Epidermal melanocyte (primary cell): ENCODE measurements around the gene XPR1.

Experiments used
- DNase-seq: peaks from one replicate; pipeline ENCODE4 v3.0.0; 2011; ENCODE audit warnings: low spot score; ENCODE audit not compliant: insufficient read length

Gene XPR1

GRCh38 chr1:180615493-180616290 is 16.1 kb upstream of the XPR1 start:
- DNase-seq, result no peak

DNA sequence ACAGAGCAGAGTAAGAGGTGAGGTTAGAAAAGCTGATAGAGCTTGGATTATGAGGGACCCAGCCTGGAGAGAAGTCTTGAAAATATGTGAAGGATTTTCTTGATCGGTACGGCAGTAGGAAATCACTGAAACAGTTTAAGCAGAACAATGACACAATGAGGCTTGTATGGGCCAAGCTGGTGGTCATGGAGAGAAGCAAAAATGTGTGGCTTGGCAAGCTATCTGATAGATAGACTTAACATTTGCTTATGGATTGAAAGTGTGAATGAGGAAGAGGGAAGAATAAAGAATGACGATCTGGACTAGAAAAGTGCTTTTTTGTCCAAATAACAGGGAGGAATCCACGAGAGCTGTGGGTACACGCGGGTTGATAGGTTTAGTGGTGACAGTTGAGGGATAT is 15.4 kb upstream of the XPR1 start:
- no peak for DNase-seq

DNA sequence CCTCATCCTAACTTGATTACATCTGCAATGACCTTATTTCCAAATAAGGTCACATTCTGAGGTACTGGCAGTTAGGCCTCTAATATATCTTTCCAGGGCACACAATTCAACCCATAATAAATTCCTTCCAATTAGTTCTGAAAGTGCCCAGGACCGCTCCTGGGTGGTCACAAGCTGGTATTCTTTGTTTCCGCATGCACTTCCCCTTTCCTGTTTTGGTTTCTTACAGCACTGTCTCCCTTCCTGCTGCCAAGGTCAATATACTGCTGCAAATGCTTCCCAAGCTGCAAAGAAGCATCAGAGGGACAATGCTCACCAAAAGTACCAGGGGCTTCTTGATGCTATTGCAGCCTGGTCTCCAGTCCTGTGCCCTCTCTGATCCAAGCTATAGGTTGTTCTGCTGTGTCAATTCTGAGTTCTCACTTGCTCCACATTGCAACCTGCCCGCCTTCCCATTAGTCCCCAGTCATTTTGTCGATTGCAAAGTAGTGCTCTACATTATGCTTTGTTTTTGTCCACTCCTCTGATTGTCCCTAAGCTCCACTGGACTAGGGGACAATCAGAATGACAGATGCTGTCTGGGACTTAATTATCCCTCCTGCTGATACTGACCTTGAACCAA is 13.9 kb upstream of the XPR1 start:
- DNase-seq, result no peak

DNA sequence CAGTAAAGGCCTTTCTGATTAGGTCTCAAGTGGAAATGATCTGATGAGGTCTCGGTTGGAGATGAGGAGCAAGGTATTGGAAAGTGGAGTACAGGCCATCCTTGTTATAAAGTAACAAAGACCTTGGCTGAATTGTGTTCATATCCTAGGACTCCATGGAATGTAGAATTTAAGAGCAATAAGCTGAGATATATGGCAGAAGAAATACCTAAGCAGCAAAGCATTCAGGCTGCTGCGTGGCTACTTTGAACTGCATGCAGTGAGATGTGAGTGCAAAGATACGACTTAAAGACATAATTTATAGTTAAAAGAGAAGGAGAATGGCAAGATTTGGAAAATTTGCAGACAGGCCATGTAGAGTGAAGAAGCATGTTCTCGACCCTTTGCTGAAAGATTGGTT is 11.2 kb upstream of the XPR1 start:
- DNase-seq, result no peak

DNA sequence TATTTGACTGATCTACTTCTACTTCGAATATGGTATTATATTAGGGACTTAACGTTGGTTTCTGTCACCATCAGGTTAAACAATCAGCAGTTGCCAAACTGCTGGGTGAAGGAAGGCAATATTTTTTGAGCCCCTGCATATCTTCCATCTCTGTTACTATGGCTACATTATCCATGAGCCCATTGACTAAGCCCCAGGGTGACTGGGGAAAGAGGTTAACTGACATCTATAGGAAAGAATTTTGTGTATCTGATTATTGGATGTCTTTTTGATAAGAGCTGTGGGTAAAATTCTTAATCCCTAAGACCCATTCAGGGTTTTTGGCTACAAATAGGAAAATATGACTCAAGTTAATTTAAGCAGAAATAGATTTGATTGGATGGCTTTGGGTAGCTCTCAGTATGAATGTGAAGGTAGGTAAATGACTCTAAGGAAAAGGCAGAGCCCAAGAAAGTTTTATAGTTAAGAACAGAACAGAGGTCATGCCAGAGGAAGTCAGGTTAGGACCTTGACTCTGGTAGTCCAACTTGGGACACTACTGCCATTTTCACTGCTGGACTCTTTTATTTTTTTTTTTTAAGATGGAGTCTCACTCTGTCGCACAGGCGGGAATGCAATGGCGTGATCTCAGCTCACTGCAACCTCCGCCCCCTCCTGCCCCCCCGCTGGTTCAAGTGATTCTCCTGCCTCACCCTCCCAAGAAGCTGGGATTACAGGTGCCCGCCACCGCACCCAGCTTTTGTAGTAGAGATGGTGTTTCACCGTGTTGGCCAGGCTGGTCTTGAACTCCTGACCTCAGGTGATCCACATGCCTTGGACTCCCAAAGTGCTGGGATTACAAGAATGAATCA is 8.9 kb upstream of the XPR1 start:
- no peak for DNase-seq

GRCh38 chr1:180623579-180624347 is 8.1 kb upstream of the XPR1 start:
- DNase-seq, result no peak

GRCh38 chr1:180626711-180627110 is 5.1 kb upstream of the XPR1 start:
- no peak for DNase-seq

DNA sequence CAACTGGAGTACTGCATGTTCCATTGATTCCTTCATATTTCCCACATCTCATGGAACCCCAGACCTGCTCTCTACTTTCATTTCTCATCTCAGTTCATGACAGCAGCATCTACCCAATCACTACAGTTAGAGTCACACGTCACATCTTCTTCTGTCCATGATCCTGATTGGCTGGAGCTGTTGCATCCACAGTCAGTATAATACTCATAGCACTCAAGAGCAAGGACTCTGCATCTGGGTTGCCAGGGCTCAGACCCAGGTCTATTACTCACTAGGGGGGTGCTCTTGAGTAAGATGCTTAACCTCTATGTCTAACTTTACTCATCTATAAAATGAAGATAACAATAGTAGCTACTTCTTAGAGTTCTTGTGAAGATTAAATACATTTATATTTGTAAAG is 4.4 kb upstream of the XPR1 start:
- DNase-seq, result no peak

- DNase-seq, result no peak
These were observed 3.2 kb upstream of the XPR1 start for GRCh38 chr1:180628646-180629045.

DNA sequence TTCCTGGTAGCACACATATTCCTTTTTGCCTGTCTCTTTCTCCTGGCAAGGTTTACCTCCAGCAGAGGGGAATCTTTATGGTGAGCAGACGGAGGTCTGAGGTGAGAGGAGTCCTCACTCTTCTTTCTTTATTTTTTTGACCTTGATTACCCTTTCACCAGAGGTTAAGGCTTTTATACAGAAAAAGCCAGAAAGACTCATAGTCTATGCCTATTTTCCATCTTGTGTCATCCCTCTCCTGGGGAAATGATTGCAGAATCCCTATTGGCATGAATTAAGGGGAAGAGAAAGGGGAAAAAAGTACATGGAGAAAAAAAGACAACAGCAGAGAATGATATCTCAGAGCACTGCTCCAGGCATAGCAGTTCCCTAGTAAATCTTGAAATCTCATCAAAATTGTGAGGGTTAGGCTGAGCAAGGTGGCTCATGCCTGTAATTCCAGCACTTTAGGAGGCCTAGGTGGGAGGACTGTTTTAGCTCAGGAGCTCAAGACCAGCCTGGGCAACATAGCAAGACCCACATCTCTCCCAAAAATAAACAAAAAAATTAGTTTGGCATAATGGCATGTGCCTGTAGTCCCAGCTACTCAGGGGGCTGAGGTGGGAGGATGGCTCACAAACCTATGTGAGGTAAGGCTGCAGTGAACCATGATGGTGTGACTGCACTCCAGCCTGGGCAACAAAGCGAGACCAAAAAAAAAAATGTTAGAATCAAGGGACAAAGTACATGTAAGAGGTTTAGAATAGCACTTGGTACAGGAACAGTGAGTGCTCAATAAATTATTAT is 1.2 kb upstream of the XPR1 start:
- DNase-seq, result no peak

DNA sequence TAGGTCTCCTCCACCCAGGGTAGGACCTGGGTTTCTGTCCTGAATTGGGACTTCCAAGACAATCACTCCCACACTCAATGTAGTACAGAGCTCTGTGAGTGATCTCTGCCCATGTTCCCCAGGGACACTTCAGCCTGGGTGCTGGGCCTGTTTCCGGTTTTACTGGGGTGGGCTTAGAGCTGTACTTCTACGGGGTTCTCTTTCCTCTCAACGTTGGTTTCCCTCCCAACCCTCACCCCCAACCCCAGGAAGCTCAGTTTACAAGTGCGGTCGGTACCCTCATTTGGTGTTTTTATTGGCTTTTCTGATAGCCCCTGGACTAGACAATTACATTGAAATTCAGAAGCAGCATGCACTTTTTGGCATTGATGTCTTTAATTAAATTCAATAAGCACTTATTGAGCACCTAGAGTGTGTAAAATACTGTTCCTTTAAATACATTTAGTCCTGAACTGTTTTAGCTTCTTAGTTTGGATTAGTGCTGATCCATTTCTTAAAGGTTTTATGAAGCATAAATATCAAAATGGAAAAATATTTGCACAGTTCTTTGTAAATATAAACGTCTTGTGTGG is 542 bp upstream of the XPR1 start:
- no peak for DNase-seq

- no peak for DNase-seq
These were observed 669 bp downstream of the XPR1 start for GRCh38 chr1:180632326-180633056.

DNA sequence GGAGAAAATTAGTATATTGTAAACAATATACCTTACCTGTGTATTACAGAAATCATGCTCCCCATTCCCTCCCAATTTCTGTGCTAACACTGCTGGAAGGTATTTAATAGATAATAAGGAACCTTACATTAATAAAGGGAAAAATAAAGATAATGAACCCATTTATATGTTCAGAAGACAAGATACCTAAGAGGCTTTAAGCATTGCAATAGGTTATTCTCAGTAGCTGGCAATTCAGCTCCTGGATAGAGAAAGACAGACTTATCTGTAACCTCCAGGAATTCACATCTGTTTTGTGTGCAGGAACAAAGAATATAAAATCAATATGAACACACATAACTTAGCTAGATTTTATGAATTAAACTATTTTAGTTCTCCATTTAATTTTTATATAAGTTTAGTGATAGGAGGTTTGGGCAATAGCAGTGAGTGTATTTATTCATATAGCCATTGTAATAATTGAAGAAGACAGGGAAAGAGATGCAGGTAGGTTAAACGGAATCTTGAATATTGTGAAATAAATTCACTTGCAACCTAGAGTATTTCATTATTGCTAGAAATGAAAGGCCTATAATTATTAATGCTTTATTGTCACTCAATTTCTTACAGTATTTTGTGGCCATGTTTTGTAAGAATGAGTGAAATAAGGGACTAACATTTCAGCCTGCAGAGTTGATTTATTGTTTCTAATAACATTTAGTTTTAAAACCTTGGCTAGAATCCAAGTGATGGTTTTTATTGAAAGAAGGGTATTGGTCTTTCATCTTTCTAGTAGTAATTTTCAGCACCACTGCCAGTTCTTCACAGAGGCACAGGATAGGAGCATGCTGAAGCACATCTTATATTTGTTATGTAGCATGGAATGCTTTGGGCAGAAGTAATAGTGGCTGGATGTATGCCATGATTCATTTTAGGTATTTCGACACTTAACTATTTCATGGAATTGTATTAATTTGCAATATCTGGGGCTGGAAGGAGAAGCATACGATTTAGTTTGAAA is 1.5 kb downstream of the XPR1 start:
- no peak for DNase-seq

DNA sequence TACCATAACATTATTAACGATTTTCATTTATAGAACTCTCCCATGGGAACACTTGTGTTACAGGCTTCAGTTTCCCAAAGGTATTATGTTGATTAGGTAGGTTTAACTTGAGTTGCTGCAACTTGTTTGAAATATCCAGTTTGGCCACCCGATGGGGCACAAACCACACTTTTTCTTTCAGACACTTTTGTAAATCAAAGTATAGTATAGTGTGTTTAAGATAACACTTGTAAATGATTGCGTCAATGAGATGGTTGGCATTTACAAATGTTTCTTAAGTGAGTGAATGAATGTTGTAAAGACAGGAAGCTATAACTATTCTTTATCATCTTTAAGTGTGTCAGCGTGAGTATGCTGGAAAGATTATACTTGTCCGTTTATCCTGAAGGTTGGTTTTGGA is 4.3 kb downstream of the XPR1 start:
- no peak for DNase-seq

GRCh38 chr1:180639871-180640270 is 8.0 kb downstream of the XPR1 start:
- no peak for DNase-seq

DNA sequence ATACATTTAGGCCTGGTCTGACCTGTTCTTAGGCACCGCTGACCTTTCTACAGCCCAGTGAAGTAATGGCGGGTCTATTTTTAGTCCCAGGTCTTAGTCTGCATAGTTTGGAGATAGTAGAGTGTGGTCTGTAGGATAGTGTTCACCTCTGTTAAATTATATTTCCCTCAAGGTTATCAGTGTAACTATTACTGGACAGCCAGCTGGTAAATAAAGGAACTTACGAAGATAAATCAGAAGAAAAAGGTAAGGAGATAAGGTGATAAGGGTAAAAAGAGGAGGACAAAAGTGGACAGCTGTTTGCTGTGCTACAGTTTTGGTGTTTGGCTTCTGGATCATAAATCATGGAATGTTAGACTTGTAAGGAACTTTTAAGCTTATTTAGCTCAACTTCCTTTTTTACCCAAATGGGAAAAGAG is 8.7 kb downstream of the XPR1 start:
- no peak for DNase-seq

DNA sequence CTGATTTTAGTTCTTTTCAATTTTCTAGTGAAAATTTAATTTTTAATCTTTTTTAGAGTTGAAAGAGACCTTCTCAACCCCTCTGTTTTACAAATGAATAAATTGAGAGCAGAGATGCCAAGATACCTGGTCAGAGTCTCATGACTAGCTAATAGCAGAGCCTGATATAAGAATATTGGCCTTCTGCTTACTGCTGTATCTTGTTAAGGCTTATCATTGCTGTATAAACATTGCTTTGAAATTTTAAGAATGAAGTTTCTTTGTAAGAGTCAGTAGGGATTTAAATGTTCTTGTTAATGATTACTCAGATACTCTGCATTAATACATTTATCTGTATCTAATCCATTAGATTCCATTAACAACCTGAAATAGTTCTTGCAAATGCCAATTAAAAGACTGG is 9.8 kb downstream of the XPR1 start:
- DNase-seq, result no peak

DNA sequence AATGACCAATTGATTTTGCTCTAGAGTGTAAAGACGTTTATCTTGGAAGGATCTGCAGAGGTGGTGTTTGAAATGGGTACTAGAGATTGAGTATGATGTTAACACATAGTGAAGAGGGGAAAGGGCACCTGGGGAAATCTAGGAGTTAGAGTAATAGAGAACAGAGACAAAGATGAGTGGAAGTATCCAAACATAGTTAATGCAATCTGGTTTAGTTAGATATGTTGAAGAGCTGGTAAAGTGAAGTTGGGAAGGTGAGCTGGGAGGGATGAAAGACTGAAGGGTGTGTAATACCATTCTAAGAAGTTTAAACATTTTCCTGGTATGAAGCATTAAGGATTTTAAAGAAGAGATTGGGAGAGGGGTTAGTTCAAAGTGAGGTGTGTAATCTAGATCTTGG is 11.0 kb downstream of the XPR1 start:
- no peak for DNase-seq
